ENCODE measurements around the gene ODAD3.
"Not testable (repeated sequence)": the region's sequence is repeated elsewhere in the genome, so short reads cannot be mapped to it uniquely, and the experiment has no call there.

Gene ODAD3

GRCh38 chr19:11380653-11381537 lies 54.0 kb downstream of the ODAD3 start:
- Mint-ChIP-seq H3K27me3 (peaks cover 28% of the 10 kb centered on the region), H3K4me3 (peak overlapping the region; percentile 81 to 87), H3K4me1 (peaks cover 60% of the 10 kb centered on the region), H3K9me3 (no peaks in the 10 kb centered on the region), H3K27ac (peak overlapping the region; percentile 97 to 99)
- peak; percentile 98 to 99 for DNase-seq
- ATAC-seq, result peak; percentile 89

GRCh38 chr19:11379857-11380350 lies 55.0 kb downstream of the ODAD3 start:
- peaks cover 26% of the 10 kb centered on the region for H3K27me3 Mint-ChIP-seq
- DNase-seq, result no peak
- H3K27ac Mint-ChIP-seq, result peak overlapping the region; percentile 97 to 99
- peak overlapping the region; percentile 81 to 87 for H3K4me3 Mint-ChIP-seq
- H3K4me1 Mint-ChIP-seq, result peaks cover 65% of the 10 kb centered on the region
- no peak for ATAC-seq
- H3K9me3 Mint-ChIP-seq, result no peaks in the 10 kb centered on the region

- ATAC-seq, H3K9me3 Mint-ChIP-seq, H3K27ac Mint-ChIP-seq, DNase-seq, H3K4me3 Mint-ChIP-seq: not testable (repeated sequence)
- Mint-ChIP-seq H3K27me3 (peaks cover 21% of the 10 kb centered on the region), H3K4me1 (peaks cover 65% of the 10 kb centered on the region)
These were observed 55.6 kb downstream of the ODAD3 start for GRCh38 chr19:11379269-11379845.

GRCh38 chr19:11378319-11379189 lies 56.4 kb downstream of the ODAD3 start:
- H3K9me3 Mint-ChIP-seq, result no peaks in the 10 kb centered on the region
- H3K4me1 Mint-ChIP-seq, result peaks cover 61% of the 10 kb centered on the region
- ATAC-seq, result no peak
- peak in 1 of 2 donors; percentile 39 for DNase-seq
- peak overlapping the region in 1 of 2 donors; percentile 19 for H3K27ac Mint-ChIP-seq
- H3K27me3 Mint-ChIP-seq, result peaks cover 13% of the 10 kb centered on the region
- H3K4me3 Mint-ChIP-seq, result no peak overlapping the region

GRCh38 chr19:11377756-11378155 lies 57.2 kb downstream of the ODAD3 start:
- DNase-seq (no peak), ATAC-seq (no peak)
- Mint-ChIP-seq H3K9me3 (no peaks in the 10 kb centered on the region), H3K4me3 (peak overlapping the region; percentile 9), H3K27ac (no peak overlapping the region), H3K27me3 (peaks cover 5% of the 10 kb centered on the region), H3K4me1 (peaks cover 53% of the 10 kb centered on the region)

GRCh38 chr19:11377237-11377636 lies 57.7 kb downstream of the ODAD3 start:
- H3K27ac Mint-ChIP-seq, result peak overlapping the region; percentile 89 to 93
- H3K4me3 Mint-ChIP-seq, result peak overlapping the region; percentile 77 to 89
- H3K9me3 Mint-ChIP-seq, result no peaks in the 10 kb centered on the region
- DNase-seq (peak in 1 of 2 donors; percentile 43), ATAC-seq (no peak)
- H3K4me1 Mint-ChIP-seq, result peaks cover 48% of the 10 kb centered on the region
- H3K27me3 Mint-ChIP-seq, result no peaks in the 10 kb centered on the region

- ATAC-seq (peak; percentile 70), DNase-seq (peak; percentile 70 to 85)
- Mint-ChIP-seq H3K4me3 (no peak overlapping the region), H3K4me1 (peaks cover 38% of the 10 kb centered on the region), H3K27ac (no peak overlapping the region), H3K9me3 (no peaks in the 10 kb centered on the region), H3K27me3 (no peaks in the 10 kb centered on the region)
These were observed 59.6 kb downstream of the ODAD3 start for GRCh38 chr19:11375143-11375948.

- Mint-ChIP-seq H3K9me3 (no peaks in the 10 kb centered on the region), H3K4me1 (peaks cover 31% of the 10 kb centered on the region), H3K27ac (no peak within 1 kb of the TSS), H3K4me3 (no peak within 1 kb of the TSS), H3K27me3 (no peaks in the 10 kb centered on the region)
- DNase-seq (peak; percentile 98 to 99), ATAC-seq (peak; percentile 94)
These were observed 60.3 kb downstream of the ODAD3 start, which contains the start of gene SWSAP1 for GRCh38 chr19:11374433-11375142. Gene SWSAP1, plus strand, starts transcription at chr19:11374666. Its CDS starts 15 bp downstream, at chr19:11374681.

GRCh38 chr19:11373885-11374432 lies 61.0 kb downstream of the ODAD3 start:
- Mint-ChIP-seq H3K4me3 (no peak overlapping the region), H3K4me1 (peaks cover 29% of the 10 kb centered on the region), H3K27me3 (no peaks in the 10 kb centered on the region), H3K27ac (no peak overlapping the region), H3K9me3 (no peaks in the 10 kb centered on the region)
- no peak for DNase-seq
- no peak for ATAC-seq

- Mint-ChIP-seq H3K4me3 (no peak overlapping the region), H3K4me1 (peaks cover 23% of the 10 kb centered on the region), H3K27ac (peak overlapping the region; percentile 22 to 68), H3K27me3 (no peaks in the 10 kb centered on the region), H3K9me3 (no peaks in the 10 kb centered on the region)
- DNase-seq, result no peak
- ATAC-seq, result no peak
These were observed 61.6 kb downstream of the ODAD3 start for GRCh38 chr19:11373166-11373884.

GRCh38 chr19:11370744-11371143 lies 64.2 kb downstream of the ODAD3 start:
- DNase-seq (no peak), ATAC-seq (no peak)
- Mint-ChIP-seq H3K4me1 (peaks cover 3% of the 10 kb centered on the region), H3K9me3 (no peaks in the 10 kb centered on the region), H3K27ac (no peak overlapping the region), H3K27me3 (no peaks in the 10 kb centered on the region), H3K4me3 (no peak overlapping the region)

Measured in stimulated activated naive CD8-positive, alpha-beta T cell treated with anti-CD3 and anti-CD28 coated beads, Interleukin-15, amount 100 ng/mL, for 72 hours (primary cell).